Activated naive CD8-positive, alpha-beta T cell treated with anti-CD3 and anti-CD28 coated beads for 36 hours (primary cell): ENCODE results near the gene PRH1. TPM values are rescaled to one million over a fixed set of nuclear protein-coding genes. Genes with fewer than 3 reads are reported as not detected.

Source experiments
- DNase-seq: peaks from one replicate; pipeline ENCODE4 v3.0.0; 2021
- H3K27ac Mint-ChIP-seq: one replicate; pipeline ENCODE4 v1.8.0; 2022; ENCODE audit warnings: mild to moderate bottlenecking, moderate library complexity, mixed read lengths
- H3K27me3 Mint-ChIP-seq: one replicate; pipeline ENCODE4 v1.8.0; 2022; ENCODE audit warnings: mild to moderate bottlenecking, mixed read lengths
- H3K36me3 Mint-ChIP-seq: one replicate; pipeline ENCODE4 v1.8.0; 2021; ENCODE audit warnings: mild to moderate bottlenecking, mixed read lengths
- H3K4me1 Mint-ChIP-seq: one replicate; pipeline ENCODE4 v1.8.0; 2021; ENCODE audit warnings: mixed read lengths
- H3K4me3 Mint-ChIP-seq: one replicate; pipeline ENCODE4 v1.8.0; 2022; ENCODE audit warnings: mild to moderate bottlenecking, moderate library complexity, mixed read lengths
- H3K9me3 Mint-ChIP-seq: one replicate; pipeline ENCODE4 v1.8.0; 2022; ENCODE audit warnings: mixed read lengths
- total RNA-seq, 2 experiments: library from RNA; stranded (reverse); gene quantifications; one replicate each; pipeline ENCODE4 v1.2.3, GENCODE V29; 2021

Gene PRH1
- total RNA-seq, 2 experiments from 2014 or later, result 6.3 to 7.3 TPM

DNA sequence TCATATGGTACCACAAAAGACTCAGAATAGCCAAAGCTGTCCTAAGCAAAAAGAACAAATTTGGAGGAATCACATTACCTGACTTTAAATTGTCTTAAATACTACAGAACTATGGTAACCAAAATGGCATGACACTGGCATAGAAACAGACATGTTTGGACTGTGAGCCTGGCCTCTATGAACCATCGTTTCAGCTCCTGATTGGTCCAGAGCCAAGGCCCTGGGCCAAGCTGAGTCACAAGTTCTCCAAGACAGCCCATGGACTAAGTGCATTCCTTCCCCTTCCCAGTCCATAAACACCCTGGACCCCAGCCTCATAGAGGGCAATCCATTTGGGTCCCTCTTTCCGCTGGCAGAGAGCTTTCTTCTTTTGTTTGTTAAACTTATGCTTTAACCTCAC is 22.7 kb downstream of the PRH1 start:
- Mint-ChIP-seq H3K4me1 (no peaks in the 10 kb centered on the region), H3K27me3 (no peaks in the 10 kb centered on the region), H3K9me3 (peaks cover 59% of the 10 kb centered on the region), H3K27ac (no peak overlapping the region), H3K36me3 (peaks cover 69% of the 10 kb centered on the region), H3K4me3 (no peak overlapping the region)
- DNase-seq, result no peak

DNA sequence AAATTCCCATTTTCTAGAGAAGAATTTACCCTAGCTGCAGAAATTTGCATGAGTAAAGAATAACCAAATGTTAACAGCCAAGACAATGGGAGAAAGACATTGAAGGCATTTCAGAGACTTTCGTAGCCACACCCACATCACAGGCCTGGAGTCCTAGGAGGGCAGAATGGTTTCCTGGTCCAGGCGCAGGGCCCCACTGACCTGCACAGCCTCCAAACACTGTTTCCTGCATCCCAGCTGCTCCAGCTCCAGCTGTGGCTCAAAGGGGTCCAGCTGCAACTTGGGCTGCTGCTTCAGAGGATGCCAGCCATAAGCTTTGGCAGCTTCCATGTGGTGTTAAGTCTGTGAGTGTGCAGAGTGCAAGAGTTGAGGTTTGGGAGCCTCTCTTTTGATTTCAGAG is 28.2 kb downstream of the PRH1 start:
- Mint-ChIP-seq H3K4me1 (peaks cover 23% of the 10 kb centered on the region), H3K9me3 (peaks cover 37% of the 10 kb centered on the region), H3K27me3 (no peaks in the 10 kb centered on the region), H3K36me3 (peaks cover 49% of the 10 kb centered on the region), H3K27ac (no peak overlapping the region), H3K4me3 (no peak overlapping the region)
- no peak for DNase-seq

DNA sequence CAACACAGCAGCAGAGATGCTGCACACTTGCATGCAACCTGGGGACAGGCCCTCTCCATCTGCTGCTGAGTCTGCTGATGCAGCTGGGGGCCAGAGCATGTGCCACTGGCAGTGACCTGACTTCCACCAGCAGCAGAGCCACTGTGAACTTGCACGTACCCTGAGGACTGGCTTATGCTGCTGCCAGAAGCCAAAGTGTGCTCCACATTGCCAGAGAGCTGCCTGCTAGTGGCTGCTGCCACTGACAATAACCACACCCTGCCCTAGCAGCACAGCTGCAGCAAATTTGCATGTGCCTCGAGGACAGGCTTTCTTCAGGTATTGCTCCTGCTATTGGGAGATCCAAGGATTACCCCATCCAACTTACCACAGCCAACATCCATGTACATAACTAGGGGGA is 30.3 kb downstream of the PRH1 start:
- no peak overlapping the region for H3K4me3 Mint-ChIP-seq
- DNase-seq, result no peak
- no peaks in the 10 kb centered on the region for H3K27me3 Mint-ChIP-seq
- H3K27ac Mint-ChIP-seq, result no peak overlapping the region
- peaks cover 37% of the 10 kb centered on the region for H3K4me1 Mint-ChIP-seq
- H3K9me3 Mint-ChIP-seq, result peaks cover 28% of the 10 kb centered on the region
- peaks cover 36% of the 10 kb centered on the region for H3K36me3 Mint-ChIP-seq

DNA sequence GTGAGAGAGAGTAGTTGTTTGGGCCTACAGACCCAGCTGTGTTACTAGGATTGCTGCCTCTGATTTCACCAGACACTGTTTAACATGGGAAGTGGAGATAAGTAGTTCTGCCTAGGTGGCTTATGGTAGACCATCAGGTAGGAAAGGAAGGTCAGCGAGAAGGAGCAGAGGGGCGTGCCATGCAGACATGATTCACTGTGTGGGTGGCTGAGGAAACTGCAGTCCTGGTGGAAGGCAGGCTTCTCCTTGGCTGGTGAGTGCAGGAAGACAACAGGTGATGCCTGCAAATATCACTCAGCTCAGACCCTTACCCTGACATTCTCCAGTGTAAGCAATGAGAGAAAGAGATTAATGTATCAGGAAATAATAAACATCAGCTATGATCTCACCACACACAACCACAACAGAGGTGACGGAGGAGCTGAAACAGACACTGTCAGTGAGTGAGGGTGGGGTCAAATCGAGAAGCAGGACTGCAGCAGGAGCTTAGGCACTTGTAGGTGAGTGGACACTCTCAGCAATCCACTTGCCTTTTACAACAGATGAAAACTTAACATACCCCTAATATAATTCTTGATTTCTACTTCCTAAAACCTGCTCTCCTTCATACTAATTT is 32.7 kb downstream of the PRH1 start:
- H3K9me3 Mint-ChIP-seq, result peaks cover 8% of the 10 kb centered on the region
- H3K27me3 Mint-ChIP-seq, result no peaks in the 10 kb centered on the region
- H3K27ac Mint-ChIP-seq, result no peak overlapping the region
- H3K4me3 Mint-ChIP-seq, result no peak overlapping the region
- peaks cover 37% of the 10 kb centered on the region for H3K4me1 Mint-ChIP-seq
- DNase-seq, result no peak
- peaks cover 23% of the 10 kb centered on the region for H3K36me3 Mint-ChIP-seq

DNA sequence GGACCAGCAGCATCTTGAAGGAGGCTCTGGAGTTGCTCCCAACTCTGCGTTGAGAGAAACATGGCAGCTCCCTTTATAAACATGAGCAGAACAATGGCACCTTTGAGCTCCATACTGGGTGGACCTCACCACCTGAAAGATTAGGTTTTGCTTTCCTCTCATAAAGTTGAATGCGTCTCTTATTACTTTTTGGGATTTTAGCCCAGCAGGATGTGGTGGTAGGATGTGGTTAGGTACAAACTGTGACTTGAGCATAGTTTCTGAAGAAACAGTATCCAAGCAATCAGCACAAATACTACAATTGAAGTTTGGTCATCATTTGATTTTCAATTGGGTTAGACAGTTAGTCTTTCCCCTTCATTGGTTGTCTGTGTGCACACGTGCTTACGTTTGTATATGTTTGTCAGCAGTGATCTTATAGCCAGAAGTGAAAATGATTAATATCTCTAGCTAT is 34.6 kb downstream of the PRH1 start, which contains the start of gene PRR4:
PRR4 (minus strand) TSS at position 51 of the 454 bp plus-strand sequence; CDS start at position 13, 38 bp downstream.
- Mint-ChIP-seq H3K27me3 (no peaks in the 10 kb centered on the region), H3K4me1 (peaks cover 34% of the 10 kb centered on the region), H3K9me3 (no peaks in the 10 kb centered on the region), H3K27ac (no peak within 1 kb of the TSS), H3K36me3 (peaks cover 16% of the 10 kb centered on the region), H3K4me3 (no peak within 1 kb of the TSS)
- peak; percentile 11 for DNase-seq

DNA sequence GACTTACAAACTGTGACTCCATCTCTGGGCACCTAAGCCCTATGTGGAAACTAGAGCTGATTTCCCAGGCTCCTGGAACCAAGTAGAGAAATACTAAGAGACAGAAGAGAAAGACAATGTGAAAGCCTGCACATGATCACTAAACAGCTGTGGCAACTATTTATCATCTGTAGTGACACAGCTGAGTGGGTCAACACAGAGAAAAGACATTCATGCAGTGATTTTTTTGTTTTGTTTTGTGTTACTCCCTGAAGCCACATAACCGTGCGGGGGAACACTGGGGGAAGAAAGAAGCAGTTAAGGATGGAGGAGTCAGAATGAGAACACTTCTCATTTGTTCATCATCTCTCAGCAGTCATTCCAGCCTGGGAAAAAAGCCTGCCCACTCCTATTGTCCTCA is 36.3 kb downstream of the PRH1 start:
- Mint-ChIP-seq H3K36me3 (peaks cover 19% of the 10 kb centered on the region), H3K4me1 (peaks cover 31% of the 10 kb centered on the region), H3K4me3 (no peak overlapping the region), H3K9me3 (no peaks in the 10 kb centered on the region), H3K27ac (no peak overlapping the region), H3K27me3 (no peaks in the 10 kb centered on the region)
- DNase-seq, result no peak

DNA sequence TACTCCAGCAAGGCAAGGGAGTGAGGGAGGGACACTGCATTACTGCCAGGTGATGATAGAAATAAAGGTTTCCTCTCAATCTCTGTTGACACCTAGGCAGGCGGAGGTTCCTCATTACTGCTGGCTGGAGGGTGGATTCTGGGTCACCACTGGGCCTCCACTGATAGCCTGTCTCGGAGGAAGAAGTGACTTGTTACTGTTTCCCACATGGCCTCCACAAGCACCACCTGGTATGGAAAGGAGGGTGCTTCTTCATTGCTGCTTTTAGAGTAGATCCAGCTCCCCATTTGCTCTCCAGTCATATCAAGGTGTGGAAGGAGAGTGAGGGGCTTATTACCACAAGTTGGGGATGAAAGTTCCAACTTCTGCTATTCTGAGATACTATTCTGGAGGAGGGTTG is 41.2 kb downstream of the PRH1 start:
- DNase-seq, result no peak
- Mint-ChIP-seq H3K27ac (no peak overlapping the region), H3K4me3 (no peak overlapping the region), H3K9me3 (peaks cover 2% of the 10 kb centered on the region), H3K36me3 (peaks cover 22% of the 10 kb centered on the region), H3K27me3 (no peaks in the 10 kb centered on the region), H3K4me1 (no peaks in the 10 kb centered on the region)

DNA sequence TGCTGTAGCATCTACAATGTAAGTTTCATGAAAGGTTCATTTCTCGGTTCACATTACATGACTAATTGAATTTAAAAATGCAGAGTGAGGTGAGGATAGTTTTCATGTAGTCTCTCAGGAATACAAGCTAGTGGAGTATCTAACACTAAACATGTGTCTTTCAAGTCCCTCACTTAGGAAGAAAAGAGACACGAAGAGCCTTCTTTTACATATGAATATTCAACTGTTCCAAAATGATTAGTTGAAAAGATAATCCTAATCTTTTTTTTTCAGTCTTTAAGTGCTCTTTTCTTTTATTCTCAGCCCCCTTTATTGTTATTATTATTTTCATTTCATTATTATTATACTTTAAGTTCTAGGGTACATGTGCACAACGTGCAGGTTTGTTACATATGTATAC is 45.6 kb downstream of the PRH1 start:
- peaks cover 11% of the 10 kb centered on the region for H3K36me3 Mint-ChIP-seq
- DNase-seq, result no peak
- H3K9me3 Mint-ChIP-seq, result peaks cover 8% of the 10 kb centered on the region
- no peak overlapping the region for H3K27ac Mint-ChIP-seq
- no peak overlapping the region for H3K4me3 Mint-ChIP-seq
- H3K27me3 Mint-ChIP-seq, result no peaks in the 10 kb centered on the region
- H3K4me1 Mint-ChIP-seq, result no peaks in the 10 kb centered on the region

Other genes with a start within 250 kb of the PRH1 start
- gene STYK1, start 210.2 kb downstream of the PRH1 start, total RNA-seq, result under 1 TPM; 0.46 to 0.56 TPM
- gene YBX3, start 160.9 kb downstream of the PRH1 start, total RNA-seq, result 100 to 1,000 TPM; 276 to 279 TPM
- not detected for gene TAS2R7, start 81.6 kb downstream of the PRH1 start, total RNA-seq
- gene TAS2R8, start 77.0 kb downstream of the PRH1 start, total RNA-seq, result not detected
- not detected for gene TAS2R9, start 74.1 kb downstream of the PRH1 start, total RNA-seq
- not detected for gene TAS2R10, start 57.9 kb downstream of the PRH1 start, total RNA-seq
- gene PRR4, start 34.8 kb downstream of the PRH1 start, total RNA-seq, result 1 to 10 TPM; 1.3 to 1.4 TPM
- gene TAS2R13, start 25.3 kb upstream of the PRH1 start, total RNA-seq, result under 1 TPM; 0.12 to 0.16 TPM
- not detected for gene PRH2, start 45.0 kb upstream of the PRH1 start, total RNA-seq
- under 1 TPM; 0.64 to 0.68 TPM for gene TAS2R14, start 55.0 kb upstream of the PRH1 start, total RNA-seq
- gene TAS2R50, start 102.7 kb upstream of the PRH1 start, total RNA-seq, result under 1 TPM; 0.36 to 0.37 TPM
- under 1 TPM; 0.21 to 0.30 TPM for gene TAS2R20, start 114.0 kb upstream of the PRH1 start, total RNA-seq
- gene TAS2R19, start 138.4 kb upstream of the PRH1 start, total RNA-seq, result under 1 TPM; 0.50 to 0.89 TPM
- gene TAS2R31, start 147.2 kb upstream of the PRH1 start, total RNA-seq, result under 1 TPM; 0.58 to 0.86 TPM
- under 1 TPM; 0.39 to 0.48 TPM for gene TAS2R46, start 178.0 kb upstream of the PRH1 start, total RNA-seq
- gene TAS2R43, start 208.1 kb upstream of the PRH1 start, total RNA-seq, result under 1 TPM; 0.29 to 0.36 TPM